ENCODE measurements around the gene NHERF1. TPM values are rescaled to one million over a fixed set of nuclear protein-coding genes. Genes with fewer than 3 reads are reported as not detected.

NHERF1 gene
- total RNA-seq, 2 donors from 2014 or later: 20.2 to 30.9 TPM

DNA sequence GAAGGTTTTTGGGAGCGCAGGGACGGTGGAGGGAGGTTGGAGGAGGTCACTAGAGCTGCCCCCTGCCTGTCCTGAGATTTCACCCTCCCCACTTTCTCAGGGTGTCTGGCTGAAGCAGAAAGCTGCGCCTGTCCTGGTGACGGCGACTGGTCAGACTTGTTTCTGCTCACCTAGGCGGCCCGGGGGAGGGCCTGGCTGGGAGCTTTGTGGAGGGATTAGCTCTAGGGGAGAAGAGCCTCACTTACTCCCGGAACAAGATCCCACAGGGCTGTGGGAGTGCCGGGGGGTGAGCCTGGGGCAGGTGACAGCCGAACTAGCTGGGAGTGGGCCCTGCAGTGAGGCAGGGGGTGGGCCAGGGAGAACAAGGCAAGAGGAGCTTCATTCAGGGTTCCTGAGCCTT is 11.5 kb downstream of the NHERF1 start:
- H3K4me3 ChIP-seq: no peak overlapping the region
- H3K4me1 ChIP-seq: peaks cover 0 to 71% of the 10 kb centered on the region in 2 donors
- peak overlapping the region; percentile 11 to 55 for H3K27ac ChIP-seq
- TF ChIP-seq, protein P1, sequence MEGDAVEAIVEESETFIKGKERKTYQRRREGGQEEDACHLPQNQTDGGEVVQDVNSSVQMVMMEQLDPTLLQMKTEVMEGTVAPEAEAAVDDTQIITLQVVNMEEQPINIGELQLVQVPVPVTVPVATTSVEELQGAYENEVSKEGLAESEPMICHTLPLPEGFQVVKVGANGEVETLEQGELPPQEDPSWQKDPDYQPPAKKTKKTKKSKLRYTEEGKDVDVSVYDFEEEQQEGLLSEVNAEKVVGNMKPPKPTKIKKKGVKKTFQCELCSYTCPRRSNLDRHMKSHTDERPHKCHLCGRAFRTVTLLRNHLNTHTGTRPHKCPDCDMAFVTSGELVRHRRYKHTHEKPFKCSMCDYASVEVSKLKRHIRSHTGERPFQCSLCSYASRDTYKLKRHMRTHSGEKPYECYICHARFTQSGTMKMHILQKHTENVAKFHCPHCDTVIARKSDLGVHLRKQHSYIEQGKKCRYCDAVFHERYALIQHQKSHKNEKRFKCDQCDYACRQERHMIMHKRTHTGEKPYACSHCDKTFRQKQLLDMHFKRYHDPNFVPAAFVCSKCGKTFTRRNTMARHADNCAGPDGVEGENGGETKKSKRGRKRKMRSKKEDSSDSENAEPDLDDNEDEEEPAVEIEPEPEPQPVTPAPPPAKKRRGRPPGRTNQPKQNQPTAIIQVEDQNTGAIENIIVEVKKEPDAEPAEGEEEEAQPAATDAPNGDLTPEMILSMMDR (IDR thresholded peaks at IDR 0.05): no peak
- no peak for DNase-seq (ENCODE audit: low spot score)
- no peaks in the 10 kb centered on the region for H3K27me3 ChIP-seq
- no peaks in the 10 kb centered on the region for H3K36me3 ChIP-seq
- no peaks in the 10 kb centered on the region for H3K9me3 ChIP-seq

DNA sequence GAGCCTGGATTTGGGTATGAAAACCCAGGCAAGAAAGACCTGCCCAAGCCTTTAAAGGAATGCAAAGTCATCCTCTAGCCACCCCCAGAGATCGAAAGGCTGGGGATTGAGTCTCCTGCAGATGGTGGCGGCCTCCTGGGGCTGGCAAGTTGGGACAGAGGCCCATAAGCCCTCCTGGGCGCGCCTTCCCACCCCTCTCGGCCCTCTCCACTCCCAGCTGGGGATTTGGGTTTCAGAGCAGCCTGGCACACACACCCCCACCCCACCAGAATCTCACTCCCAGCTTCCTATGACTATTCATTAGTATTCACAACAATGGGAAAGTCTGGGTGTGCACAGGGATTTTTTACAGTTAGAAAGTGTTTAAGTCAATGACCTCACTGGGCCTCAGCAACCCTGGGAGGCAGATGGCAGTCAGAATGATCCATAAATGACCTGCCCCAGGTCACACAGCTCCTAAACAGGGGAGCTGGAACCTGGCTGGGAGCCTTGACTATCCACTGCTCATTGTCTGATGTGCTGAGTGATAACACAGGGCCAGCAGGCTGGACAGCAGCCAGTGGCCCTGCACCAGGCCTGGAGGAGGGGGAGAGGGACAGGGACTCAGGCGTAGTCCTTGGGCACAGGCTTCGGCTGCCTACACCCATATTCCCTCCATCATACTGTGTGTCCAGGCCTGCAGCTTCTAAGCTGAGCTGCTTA is 12.1 kb downstream of the NHERF1 start:
- Histone ChIP-seq H3K27ac (peak overlapping the region; percentile 32 to 55), H3K27me3 (no peaks in the 10 kb centered on the region), H3K9me3 (no peaks in the 10 kb centered on the region), H3K4me3 (no peak overlapping the region), H3K36me3 (no peaks in the 10 kb centered on the region), H3K4me1 (peaks cover 0 to 71% of the 10 kb centered on the region in 2 donors)
- TF ChIP-seq, protein P1 (IDR thresholded peaks at IDR 0.05): no peak
- DNase-seq (ENCODE audit: low spot score): no peak

DNA sequence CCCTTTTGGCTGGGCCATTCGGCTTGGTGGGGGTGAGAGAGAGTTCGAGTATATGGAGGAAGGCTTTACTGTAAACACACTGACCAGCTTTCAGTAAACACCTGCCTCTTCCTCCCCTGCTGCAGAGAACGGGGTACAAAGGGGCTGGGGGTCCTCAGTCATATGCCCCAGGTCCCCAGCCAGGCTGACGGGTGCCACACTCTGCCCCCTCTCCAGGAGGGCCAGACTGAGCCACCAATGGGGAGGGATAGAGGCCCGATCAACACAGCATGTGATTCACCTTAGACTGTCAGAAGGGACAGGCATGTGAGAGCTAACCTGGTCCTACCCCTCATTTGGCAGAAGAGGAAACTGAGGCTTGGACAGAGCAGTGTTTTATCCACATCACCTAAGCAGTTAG is 13.0 kb downstream of the NHERF1 start:
- DNase-seq (ENCODE audit: low spot score): no peak
- H3K4me3 ChIP-seq: no peak overlapping the region
- TF ChIP-seq, protein P1 (IDR thresholded peaks at IDR 0.05): no peak
- H3K27me3 ChIP-seq: no peaks in the 10 kb centered on the region
- H3K27ac ChIP-seq: peak overlapping the region in 1 of 2 donors; percentile 55
- H3K4me1 ChIP-seq: peaks cover 0 to 71% of the 10 kb centered on the region in 2 donors
- no peaks in the 10 kb centered on the region for H3K9me3 ChIP-seq
- H3K36me3 ChIP-seq: no peaks in the 10 kb centered on the region

DNA sequence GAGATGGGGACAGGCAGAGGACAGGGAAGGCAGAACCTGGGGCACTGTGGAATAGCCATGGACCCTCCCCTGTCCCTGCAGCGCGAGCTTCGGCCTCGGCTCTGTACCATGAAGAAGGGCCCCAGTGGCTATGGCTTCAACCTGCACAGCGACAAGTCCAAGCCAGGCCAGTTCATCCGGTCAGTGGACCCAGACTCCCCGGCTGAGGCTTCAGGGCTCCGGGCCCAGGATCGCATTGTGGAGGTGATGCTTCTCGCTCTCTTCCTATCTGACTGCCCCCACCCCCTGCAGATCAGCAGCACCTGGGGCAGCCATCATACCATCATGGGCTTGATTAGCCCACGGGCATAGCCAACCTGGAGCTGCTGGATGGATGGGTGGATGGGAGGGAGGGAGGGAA is 13.5 kb downstream of the NHERF1 start:
- Histone ChIP-seq H3K9me3 (no peaks in the 10 kb centered on the region), H3K4me3 (no peak overlapping the region), H3K27me3 (no peaks in the 10 kb centered on the region), H3K4me1 (peaks cover 0 to 69% of the 10 kb centered on the region in 2 donors), H3K36me3 (no peaks in the 10 kb centered on the region), H3K27ac (no peak overlapping the region)
- DNase-seq (ENCODE audit: low spot score): no peak
- TF ChIP-seq, protein P1 (IDR thresholded peaks at IDR 0.05): no peak

DNA sequence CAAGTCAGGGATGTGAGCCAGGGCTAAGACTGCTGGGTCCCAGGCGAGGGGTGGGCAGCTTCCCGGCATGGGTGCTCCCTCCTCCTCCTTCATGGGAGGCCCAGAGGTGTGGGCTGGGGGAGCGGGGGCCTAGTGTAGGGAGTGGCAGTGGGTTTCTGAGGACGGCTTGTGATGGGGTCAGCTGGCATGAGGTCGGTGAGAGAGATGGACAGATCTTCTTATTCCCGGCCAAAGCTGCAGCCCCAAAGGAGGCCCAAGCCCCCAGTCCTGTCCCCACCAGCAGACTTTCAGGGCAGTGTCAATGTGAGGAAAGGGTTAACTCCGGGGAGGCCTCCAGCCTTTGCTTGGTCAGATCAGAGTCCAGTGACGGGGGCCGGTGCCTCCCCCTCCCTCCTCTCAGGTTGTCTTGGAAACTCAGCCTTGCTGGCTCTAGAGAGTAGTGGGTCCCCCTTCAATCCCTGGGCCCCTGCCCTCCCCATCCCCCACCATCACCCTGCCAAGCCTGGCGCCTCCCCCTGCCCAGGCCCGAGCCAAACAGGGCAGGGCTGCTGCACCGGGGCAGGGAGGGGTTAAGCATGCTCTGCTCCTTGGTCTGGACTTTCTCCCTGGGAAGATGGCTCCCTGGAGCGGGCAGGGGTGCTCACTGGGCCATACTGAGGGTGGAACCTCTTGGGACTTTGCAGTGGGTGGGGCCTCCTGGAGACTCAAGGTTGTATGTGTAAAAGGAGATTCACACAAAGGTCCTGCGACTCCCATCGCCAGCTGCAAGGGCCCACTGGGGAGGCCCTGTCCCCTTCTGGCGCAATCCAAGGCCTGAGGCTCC is 15.3 kb downstream of the NHERF1 start:
- Histone ChIP-seq H3K4me3 (no peak overlapping the region), H3K36me3 (no peaks in the 10 kb centered on the region), H3K27ac (no peak overlapping the region), H3K9me3 (no peaks in the 10 kb centered on the region), H3K4me1 (peaks cover 0 to 69% of the 10 kb centered on the region in 2 donors), H3K27me3 (no peaks in the 10 kb centered on the region)
- TF ChIP-seq, protein P1 (IDR thresholded peaks at IDR 0.05): no peak
- no peak for DNase-seq (ENCODE audit: low spot score)

All from right atrium auricular region (tissue), 2 donors.